ENCODE measurements around the gene RNF114.

Gene RNF114

GRCh38 chr20:49936153-49937026 lies at the start of gene RNF114:
TSS of gene RNF114 (plus strand) at chr20:49936397. CDS start at chr20:49936413, 16 bp downstream.
- Histone ChIP-seq H3K27ac (peak within 1 kb of the TSS; percentile 93), H3K27me3 (no peaks in the 10 kb centered on the region), H3K9me3 (no peaks in the 10 kb centered on the region), H3K36me3 (peaks cover 10% of the 10 kb centered on the region), H3K4me1 (ENCODE audit: control insufficient read depth in 1 of 2, insufficient read depth in 1 of 2, low read depth in 1 of 2, low read length in 1 of 2) (peaks cover 41% of the 10 kb centered on the region in 2 experiments), H3K4me3 (ENCODE audit: low read depth in 1 of 2, low read length in 1 of 2) (peak within 1 kb of the TSS; percentile 85 to 91)
- TF ChIP-seq CTCF (IDR thresholded peaks at IDR 0.05): peak; percentile 61

GRCh38 chr20:49886571-49887213 lies 49.5 kb upstream of the RNF114 start:
- TF ChIP-seq CTCF (IDR thresholded peaks at IDR 0.05): no peak
- peak overlapping the region; percentile 85 for H3K27ac ChIP-seq
- no peak overlapping the region for H3K4me3 ChIP-seq (ENCODE audit: low read depth in 1 of 2, low read length in 1 of 2)
- H3K36me3 ChIP-seq: peaks cover 76% of the 10 kb centered on the region
- H3K4me1 ChIP-seq (ENCODE audit: control insufficient read depth in 1 of 2, insufficient read depth in 1 of 2, low read depth in 1 of 2, low read length in 1 of 2): peaks cover 37% of the 10 kb centered on the region in 2 experiments
- no peaks in the 10 kb centered on the region for H3K9me3 ChIP-seq
- no peaks in the 10 kb centered on the region for H3K27me3 ChIP-seq

- no peak overlapping the region for H3K4me3 ChIP-seq (ENCODE audit: low read depth in 1 of 2, low read length in 1 of 2)
- H3K27me3 ChIP-seq: no peaks in the 10 kb centered on the region
- peak overlapping the region; percentile 85 for H3K27ac ChIP-seq
- H3K4me1 ChIP-seq (ENCODE audit: control insufficient read depth in 1 of 2, insufficient read depth in 1 of 2, low read depth in 1 of 2, low read length in 1 of 2): peaks cover 45 to 46% of the 10 kb centered on the region in 2 experiments
- H3K9me3 ChIP-seq: no peaks in the 10 kb centered on the region
- TF ChIP-seq CTCF (IDR thresholded peaks at IDR 0.05): no peak
- peaks cover 67% of the 10 kb centered on the region for H3K36me3 ChIP-seq
Observed at GRCh38 chr20:49887251-49888211, 48.7 kb upstream of the RNF114 start.

- Histone ChIP-seq H3K9me3 (no peaks in the 10 kb centered on the region), H3K36me3 (peaks cover 59% of the 10 kb centered on the region), H3K27me3 (no peaks in the 10 kb centered on the region), H3K4me3 (ENCODE audit: low read depth in 1 of 2, low read length in 1 of 2) (peak overlapping the region in 1 of 2 experiments; percentile 36), H3K4me1 (ENCODE audit: control insufficient read depth in 1 of 2, insufficient read depth in 1 of 2, low read depth in 1 of 2, low read length in 1 of 2) (peaks cover 53 to 54% of the 10 kb centered on the region in 2 experiments), H3K27ac (peak overlapping the region; percentile 85)
- TF ChIP-seq CTCF (IDR thresholded peaks at IDR 0.05): peak; percentile 47
Observed at GRCh38 chr20:49888212-49889000, 47.8 kb upstream of the RNF114 start.
